ENCODE data around the gene LONRF3.

The LONRF3 gene

GRCh38 chrX:118971552-118971951 lies 2.9 kb upstream of the LONRF3 start:
- no peak for TF ChIP-seq CTCF (IDR thresholded peaks at IDR 0.05; ENCODE audit: unreplicated experiment in 3 of 3)
- Mint-ChIP-seq H3K9me3 (peaks cover 22% of the 10 kb centered on the region), H3K4me1 (peaks cover 13% of the 10 kb centered on the region), H3K4me3 (no peak overlapping the region), H3K27ac (no peak overlapping the region), H3K27me3 (ENCODE audit: low read depth) (peaks cover 66% of the 10 kb centered on the region), H3K36me3 (ENCODE audit: low read depth) (no peaks in the 10 kb centered on the region)

GRCh38 chrX:118973389-118974087 lies 880 bp upstream of the LONRF3 start:
- no peak for TF ChIP-seq CTCF (IDR thresholded peaks at IDR 0.05; ENCODE audit: unreplicated experiment in 3 of 3)
- Mint-ChIP-seq H3K36me3 (ENCODE audit: low read depth) (no peaks in the 10 kb centered on the region), H3K9me3 (peaks cover 22% of the 10 kb centered on the region), H3K4me1 (peaks cover 13% of the 10 kb centered on the region), H3K27ac (no peak overlapping the region), H3K27me3 (ENCODE audit: low read depth) (peaks cover 74% of the 10 kb centered on the region), H3K4me3 (peak overlapping the region; percentile 32 to 79 (median 78))

- Mint-ChIP-seq H3K27ac (peak overlapping the region in 2 of 3 experiments; percentile 5 to 59), H3K36me3 (ENCODE audit: low read depth) (no peaks in the 10 kb centered on the region), H3K27me3 (ENCODE audit: low read depth) (peaks cover 74% of the 10 kb centered on the region), H3K9me3 (peaks cover 17% of the 10 kb centered on the region), H3K4me3 (peak overlapping the region; percentile 79 to 87 (median 87)), H3K4me1 (peaks cover 13% of the 10 kb centered on the region)
- TF ChIP-seq CTCF (IDR thresholded peaks at IDR 0.05; ENCODE audit: unreplicated experiment in 3 of 3): no peak
These were observed 672 bp downstream of the LONRF3 start for GRCh38 chrX:118974908-118975671.

- Mint-ChIP-seq H3K4me1 (peaks cover 13% of the 10 kb centered on the region), H3K36me3 (ENCODE audit: low read depth) (no peaks in the 10 kb centered on the region), H3K9me3 (peaks cover 16% of the 10 kb centered on the region), H3K4me3 (peak overlapping the region; percentile 79 to 87 (median 87)), H3K27ac (peak overlapping the region in 2 of 3 experiments; percentile 5 to 59), H3K27me3 (ENCODE audit: low read depth) (peaks cover 64% of the 10 kb centered on the region)
- no peak for TF ChIP-seq CTCF (IDR thresholded peaks at IDR 0.05; ENCODE audit: unreplicated experiment in 3 of 3)
These were observed 1.6 kb downstream of the LONRF3 start for GRCh38 chrX:118975831-118976598.

GRCh38 chrX:118976599-118977340 lies 2.4 kb downstream of the LONRF3 start:
- H3K36me3 Mint-ChIP-seq (ENCODE audit: low read depth): no peaks in the 10 kb centered on the region
- TF ChIP-seq CTCF (IDR thresholded peaks at IDR 0.05; ENCODE audit: unreplicated experiment in 3 of 3): no peak
- peaks cover 13% of the 10 kb centered on the region for H3K4me1 Mint-ChIP-seq
- peak overlapping the region; percentile 61 to 74 (median 64) for H3K4me3 Mint-ChIP-seq
- peaks cover 57% of the 10 kb centered on the region for H3K27me3 Mint-ChIP-seq (ENCODE audit: low read depth)
- peaks cover 15% of the 10 kb centered on the region for H3K9me3 Mint-ChIP-seq
- no peak overlapping the region for H3K27ac Mint-ChIP-seq

Data from nephron (organoid).